Gastroesophageal sphincter (tissue), 3 donors: Measurements from ENCODE around the gene PLA2R1.

Source experiments
- EP300 ChIP-seq: sonication (generic); formaldehyde crosslinking; IDR thresholded peaks from one replicate; pipeline ENCODE4 v1.6.1; 2017; ENCODE audit warnings: antibody characterized with exemption, mild to moderate bottlenecking
- POLR2A ChIP-seq, 2 donors: fragments of 450-650 bp; IDR thresholded peaks; one replicate each; pipeline ENCODE4 v1.6.1; 2017; ENCODE audit warnings: antibody characterized with exemption in 2 of 2, mild to moderate bottlenecking in 2 of 2, moderate library complexity in 1 of 2
- POLR2AphosphoS5 ChIP-seq: sonication (generic); formaldehyde crosslinking; IDR thresholded peaks from one replicate; pipeline ENCODE4 v1.6.1; 2017; ENCODE audit warnings: antibody characterized with exemption
- TF ChIP-seq, protein P1 (sequence below), 4 experiments: fragments of 200-600 bp in 2 of 4; fragments of 450-650 bp in 2 of 4; sonication (generic) in 1 of 4; IDR thresholded peaks; one replicate each; pipeline ENCODE4 v1.5.1; 2017 to 2019; ENCODE audit warnings: antibody characterized with exemption in 4 of 4, mild to moderate bottlenecking in 2 of 4, moderate library complexity in 2 of 4

DNA sequence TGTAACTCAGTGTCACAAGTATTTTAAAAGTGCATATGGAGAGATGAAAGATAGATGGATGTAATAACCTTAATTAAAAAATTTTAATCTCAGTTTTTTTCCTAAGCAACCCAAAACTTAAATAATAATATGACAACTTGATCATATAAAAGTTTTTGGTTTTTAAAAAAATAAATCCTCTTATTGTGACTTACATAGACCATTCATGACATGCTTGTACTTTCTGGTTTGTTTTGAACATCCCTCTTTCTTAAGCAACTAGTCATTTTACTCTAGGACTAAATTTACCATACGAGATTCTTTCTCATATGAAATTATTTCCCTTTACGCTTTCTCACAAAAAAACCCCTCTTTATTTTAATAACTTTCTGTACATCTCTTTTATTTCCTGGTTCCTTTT is 6.5 kb upstream of the PLA2R1 start:
- TF ChIP-seq, protein P1, sequence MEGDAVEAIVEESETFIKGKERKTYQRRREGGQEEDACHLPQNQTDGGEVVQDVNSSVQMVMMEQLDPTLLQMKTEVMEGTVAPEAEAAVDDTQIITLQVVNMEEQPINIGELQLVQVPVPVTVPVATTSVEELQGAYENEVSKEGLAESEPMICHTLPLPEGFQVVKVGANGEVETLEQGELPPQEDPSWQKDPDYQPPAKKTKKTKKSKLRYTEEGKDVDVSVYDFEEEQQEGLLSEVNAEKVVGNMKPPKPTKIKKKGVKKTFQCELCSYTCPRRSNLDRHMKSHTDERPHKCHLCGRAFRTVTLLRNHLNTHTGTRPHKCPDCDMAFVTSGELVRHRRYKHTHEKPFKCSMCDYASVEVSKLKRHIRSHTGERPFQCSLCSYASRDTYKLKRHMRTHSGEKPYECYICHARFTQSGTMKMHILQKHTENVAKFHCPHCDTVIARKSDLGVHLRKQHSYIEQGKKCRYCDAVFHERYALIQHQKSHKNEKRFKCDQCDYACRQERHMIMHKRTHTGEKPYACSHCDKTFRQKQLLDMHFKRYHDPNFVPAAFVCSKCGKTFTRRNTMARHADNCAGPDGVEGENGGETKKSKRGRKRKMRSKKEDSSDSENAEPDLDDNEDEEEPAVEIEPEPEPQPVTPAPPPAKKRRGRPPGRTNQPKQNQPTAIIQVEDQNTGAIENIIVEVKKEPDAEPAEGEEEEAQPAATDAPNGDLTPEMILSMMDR (IDR thresholded peaks at IDR 0.05): no peak
- TF ChIP-seq POLR2A (IDR thresholded peaks at IDR 0.05) (no peak), POLR2AphosphoS5 (no peak), EP300 (no peak)
